Motor neuron (in vitro differentiated cells): Measurements from ENCODE around the gene C19orf44. TPM values are rescaled to one million over a fixed set of nuclear protein-coding genes. Genes with fewer than 3 reads are reported as not detected.

Experiments used
- ATAC-seq, 8 experiments: fragments of 200-7000 bp; cut with Tn5 transposase; replicated peaks in 6 of 8; 2 replicates each; pipeline ENCODE4 v1.8.0; 2021; ENCODE audit warnings: mild to moderate bottlenecking in 8 of 8, moderate library complexity in 8 of 8
- H3K27ac ChIP-seq, 2 donors: fragments of 250-450 bp; sonication (Bioruptor Pico); 2 replicates each; pipeline ENCODE4 v1.9.0; 2021; ENCODE audit warnings: antibody characterized with exemption in 2 of 2, mild to moderate bottlenecking in 2 of 2, moderate library complexity in 1 of 2
- H3K4me1 ChIP-seq, 2 donors: fragments of 250-450 bp; sonication (Bioruptor Pico); replicated peaks in 1 of 2; 2 replicates each; pipeline ENCODE4 v1.6.1; 2021; ENCODE audit warnings: antibody characterized with exemption in 2 of 2, mild to moderate bottlenecking in 2 of 2, moderate library complexity in 1 of 2
- H3K4me3 ChIP-seq, 5 donors: fragments of 250-450 bp; sonication (Bioruptor Pico); 2 replicates each; pipeline ENCODE4 v1.9.0; 2021; ENCODE audit warnings: antibody characterized with exemption in 5 of 5, mild to moderate bottlenecking in 5 of 5, moderate library complexity in 4 of 5
- WGBS, 10 experiments: fragments of 450-650 bp; shearing (Covaris generic); methylation state at CpG; one replicate each; pipeline ENCODE4 v1.0.0; 2022; 5-methylcytosine and 5-hydroxymethylcytosine counted together
- in situ Hi-C, 9 experiments: fragments of 400-800 bp; cut with MboI; loops; one replicate each; pipeline ENCODE4 v1.15.0; 2021; ENCODE audit warnings: low sequenced_read_pairs in 9 of 9, low pct_unique_long_range_greater_than_20kb in 2 of 9; ENCODE audit not compliant: unreplicated experiment in 9 of 9
- total RNA-seq, 8 experiments: library from RNA; unstranded; fragments of 300-600 nt; gene quantifications; 2 replicates each; pipeline versions ENCODE4 v1.2.3 to v1.2.4, GENCODE V29; 2022

Gene C19orf44
- total RNA-seq, 8 experiments from 2014 or later = 2.7 to 17.2 (median 5.0) TPM

DNA sequence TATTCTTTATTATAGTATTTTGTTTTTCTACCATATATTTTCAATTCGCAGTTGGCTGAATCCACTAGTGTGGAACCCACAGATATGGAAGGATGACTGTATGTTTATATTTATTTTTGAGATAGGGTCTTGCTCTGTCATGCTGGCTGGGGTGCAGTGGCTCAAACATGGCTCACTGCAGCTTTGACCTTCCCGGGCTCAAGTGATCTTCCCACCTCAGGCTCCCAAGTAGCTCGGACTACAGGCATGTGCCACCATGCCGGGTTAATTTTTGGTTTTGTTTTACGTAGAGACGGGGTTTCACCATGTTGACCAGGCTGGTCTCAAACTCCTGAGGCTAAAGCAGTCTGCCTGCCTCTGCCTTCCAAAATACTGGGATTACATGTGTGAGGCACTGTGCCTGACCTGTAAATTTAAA, 66.4 kb downstream of the C19orf44 start:
- WGBS, 10 experiments = 75 to 100% (median 92%) methylated on average over 1 to 6 of the region's 6 CpGs; no CpG with 5 or more reads in 1 of the 10 experiments
- H3K27ac ChIP-seq = no peak overlapping the region
- H3K4me3 ChIP-seq = no peak overlapping the region
- in situ Hi-C loops = no loop called here
- no peak for ATAC-seq
- H3K4me1 ChIP-seq = no peaks in the 10 kb centered on the region

DNA sequence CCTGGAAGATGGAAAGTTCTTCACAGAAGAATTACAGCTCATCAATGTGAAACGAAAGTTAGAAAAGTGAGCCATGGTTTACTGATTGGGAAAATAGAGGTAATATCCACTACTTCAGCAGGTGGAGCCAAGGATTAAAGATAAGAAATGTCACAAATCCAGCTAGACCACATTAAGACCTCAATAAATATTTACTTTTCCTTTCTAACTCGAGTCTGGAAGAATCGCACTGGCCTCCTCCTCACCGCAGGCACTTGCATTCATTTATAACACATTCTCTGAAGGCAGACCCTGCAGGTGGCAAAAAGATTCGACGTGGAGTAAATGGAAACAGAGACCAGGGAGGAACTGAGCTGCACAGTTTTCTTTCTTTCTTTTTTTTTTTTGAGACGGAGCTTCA, 68.6 kb downstream of the C19orf44 start:
- in situ Hi-C loops = no loop called here
- Histone ChIP-seq H3K27ac (no peak overlapping the region), H3K4me3 (no peak overlapping the region), H3K4me1 (no peaks in the 10 kb centered on the region)
- ATAC-seq = no peak
- WGBS, 10 experiments = 80 to 100% (median 94%) methylated on average over 1 to 7 of the region's 7 CpGs

DNA sequence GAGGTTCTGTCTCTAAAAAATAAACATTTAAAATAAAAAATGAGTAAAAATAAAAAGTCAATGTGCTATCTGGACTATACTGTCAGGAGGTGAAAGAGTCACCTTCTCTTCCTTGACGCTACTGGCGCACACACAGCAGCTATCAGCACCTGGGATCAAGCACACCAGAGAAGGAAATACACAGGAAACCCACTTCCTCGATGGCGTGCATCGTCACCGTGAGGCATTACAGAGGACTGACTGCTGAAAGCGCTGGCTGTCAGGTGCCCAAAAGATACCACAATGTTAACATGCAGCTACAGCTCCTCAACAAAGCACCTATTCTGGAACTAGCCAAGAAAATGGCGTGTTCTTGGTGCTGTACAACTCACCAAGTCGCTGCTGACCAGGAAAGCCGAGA, 70.0 kb downstream of the C19orf44 start:
- H3K4me1 ChIP-seq = peaks cover 2 to 9% of the 10 kb centered on the region in 2 donors
- no peak overlapping the region for H3K27ac ChIP-seq
- in situ Hi-C loops = no loop called here
- no peak overlapping the region for H3K4me3 ChIP-seq
- WGBS, 10 experiments = 50 to 100% (median 98%) methylated on average over 1 to 10 of the region's 10 CpGs; no CpG with 5 or more reads in 2 of the 10 experiments
- ATAC-seq = no peak

DNA sequence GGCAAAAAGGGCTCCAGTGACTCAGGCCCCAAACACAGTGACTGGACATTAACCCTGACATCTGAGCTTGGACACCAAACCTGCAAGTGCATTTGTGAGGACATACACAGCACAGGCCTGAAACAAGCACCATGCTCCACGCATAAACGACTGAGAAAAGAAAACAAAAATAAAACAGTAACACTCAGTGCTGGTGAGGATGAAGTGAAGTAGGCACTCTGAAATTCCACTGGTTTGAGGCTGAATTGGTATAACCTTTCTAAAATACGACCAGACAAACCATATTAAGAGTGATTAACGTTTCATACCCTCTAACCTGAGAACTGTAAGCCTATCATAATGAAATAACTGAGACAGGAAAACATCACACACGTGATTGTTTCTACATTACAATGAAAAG, 70.5 kb downstream of the C19orf44 start:
- Histone ChIP-seq H3K4me1 (peaks cover 2 to 12% of the 10 kb centered on the region in 2 donors), H3K27ac (no peak overlapping the region), H3K4me3 (no peak overlapping the region)
- 69 to 100% (median 89%) methylated on average over 1 to 5 of the region's 5 CpGs; no CpG with 5 or more reads in 1 of the 10 experiments for WGBS, 10 experiments
- no peak for ATAC-seq
- in situ Hi-C loops = no loop called here

DNA sequence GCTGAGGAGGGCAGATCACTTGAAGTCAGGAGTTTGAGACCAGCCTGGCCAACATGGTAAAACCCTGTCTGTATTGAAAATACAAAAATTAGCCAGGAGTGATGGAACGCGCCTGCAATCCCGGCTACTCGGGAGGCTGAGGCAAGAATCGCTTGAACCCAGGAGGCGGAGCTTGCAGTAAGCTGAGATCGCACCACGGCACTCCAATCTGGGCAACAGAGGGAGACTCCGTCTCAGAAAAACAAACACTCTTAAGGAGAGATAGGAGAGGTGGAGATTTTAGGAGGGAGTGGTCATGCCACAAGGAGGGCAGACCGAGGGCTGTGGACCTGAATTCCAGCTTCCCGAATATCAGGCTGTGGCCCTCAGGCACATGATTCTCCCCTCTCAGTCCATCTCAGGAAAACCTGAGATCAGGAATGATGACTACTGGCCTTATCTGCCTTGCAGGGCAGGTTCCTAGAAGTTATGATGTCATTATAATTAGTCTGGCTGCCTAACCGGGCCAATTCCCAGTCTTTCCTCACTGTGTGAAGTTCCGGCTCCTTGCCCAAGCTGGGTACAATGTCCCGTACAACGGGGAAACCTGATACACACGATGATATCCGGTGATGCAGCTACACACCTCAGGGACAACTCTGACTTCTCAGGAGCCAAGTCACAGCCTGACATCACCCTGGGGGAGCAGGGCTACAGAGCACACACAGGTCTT, 73.6 kb downstream of the C19orf44 start:
- WGBS, 10 experiments = 74 to 97% (median 85%) methylated on average over 2 to 15 of the region's 17 CpGs; no CpG with 5 or more reads in 3 of the 10 experiments
- in situ Hi-C loops = loop anchor here in 1 of 9 experiments (10.0 kb wide), 1 partner anchor 55 kb away; the partner anchor contains the start of gene MED26

More for the DNA sequence above, 73.6 kb downstream of the C19orf44 start:
- Histone ChIP-seq H3K4me1 (peaks cover 14 to 28% of the 10 kb centered on the region in 2 donors), H3K27ac (no peak overlapping the region), H3K4me3 (no peak overlapping the region)
- no peak for ATAC-seq

Other genes with a start within 250 kb of the C19orf44 start
- gene KLF2, start 171.6 kb upstream of the C19orf44 start, total RNA-seq = 1 to 10 TPM in 1 of 8 experiments, under 1 TPM in 5, not detected in 2; 0.13 to 1.3 (median 0.65) TPM
- 10 to 100 TPM; 16.0 to 87.0 (median 26.2) TPM for gene EPS15L1, start 24.4 kb upstream of the C19orf44 start, total RNA-seq
- under 1 TPM in 4 of 8 experiments, not detected in 4; 0.16 to 0.43 (median 0.27) TPM for gene CALR3, start 227 bp upstream of the C19orf44 start, total RNA-seq
- gene CHERP, start 46.0 kb downstream of the C19orf44 start, total RNA-seq = 10 to 100 TPM in 4 of 8 experiments, 1 to 10 TPM in 4; 5.4 to 42.8 (median 14.1) TPM
- 10 to 100 TPM; 19.5 to 37.4 (median 29.2) TPM for gene SLC35E1, start 76.0 kb downstream of the C19orf44 start, total RNA-seq
- gene MED26, start 131.8 kb downstream of the C19orf44 start, total RNA-seq = 10 to 100 TPM in 2 of 8 experiments, 1 to 10 TPM in 6; 5.2 to 18.5 (median 7.0) TPM
- gene SMIM7, start 163.8 kb downstream of the C19orf44 start, total RNA-seq = 10 to 100 TPM; 46.8 to 84.3 (median 68.3) TPM
- 1 to 10 TPM; 1.2 to 7.4 (median 3.9) TPM for gene TMEM38A, start 164.7 kb downstream of the C19orf44 start, total RNA-seq
- 1 to 10 TPM in 1 of 8 experiments, under 1 TPM in 7; 0.04 to 5.2 (median 0.10) TPM for gene NWD1, start 223.5 kb downstream of the C19orf44 start, total RNA-seq